ENCODE measurements around the gene PDK2.
A peak's percentile ranks its signal among the peaks of the same experiment; 100 is the strongest.

Gene PDK2

GRCh38 chr17:50079334-50080095 is 15.6 kb upstream of the PDK2 start:
- DNase-seq (ENCODE audit: low read depth): no peak

GRCh38 chr17:50080096-50080480 is 15.1 kb upstream of the PDK2 start:
- no peak for DNase-seq (ENCODE audit: low read depth)

- DNase-seq (ENCODE audit: low read depth): no peak
These were observed 14.3 kb upstream of the PDK2 start for GRCh38 chr17:50080827-50081226.

- DNase-seq (ENCODE audit: low read depth): no peak
These were observed 13.4 kb upstream of the PDK2 start for GRCh38 chr17:50081757-50082156.

GRCh38 chr17:50087246-50087911 is 7.8 kb upstream of the PDK2 start:
- DNase-seq (ENCODE audit: low read depth): peak; percentile 62

GRCh38 chr17:50087912-50088405 is 7.2 kb upstream of the PDK2 start:
- no peak for DNase-seq (ENCODE audit: low read depth)

- no peak for DNase-seq (ENCODE audit: low read depth)
These were observed 6.0 kb upstream of the PDK2 start for GRCh38 chr17:50088952-50089825.

- DNase-seq (ENCODE audit: low read depth): no peak
These were observed 5.1 kb upstream of the PDK2 start for GRCh38 chr17:50090071-50090470.

- DNase-seq (ENCODE audit: low read depth): no peak
These were observed 3.9 kb upstream of the PDK2 start for GRCh38 chr17:50090971-50091917.

- DNase-seq (ENCODE audit: low read depth): no peak
These were observed 3.2 kb upstream of the PDK2 start for GRCh38 chr17:50091918-50092285.

- DNase-seq (ENCODE audit: low read depth): no peak
These were observed 1.9 kb upstream of the PDK2 start for GRCh38 chr17:50093246-50093645.

GRCh38 chr17:50093807-50094206 is 1.3 kb upstream of the PDK2 start:
- DNase-seq (ENCODE audit: low read depth): no peak

GRCh38 chr17:50094243-50094752 is 853 bp upstream of the PDK2 start:
- DNase-seq (ENCODE audit: low read depth): peak; percentile 86

GRCh38 chr17:50095626-50096037 is 481 bp downstream of the PDK2 start:
- no peak for DNase-seq (ENCODE audit: low read depth)

- no peak for DNase-seq (ENCODE audit: low read depth)
These were observed 941 bp downstream of the PDK2 start for GRCh38 chr17:50096092-50096491.

GRCh38 chr17:50096758-50097157 is 1.6 kb downstream of the PDK2 start:
- DNase-seq (ENCODE audit: low read depth): no peak

GRCh38 chr17:50097455-50097854 is 2.3 kb downstream of the PDK2 start:
- DNase-seq (ENCODE audit: low read depth): no peak

- no peak for DNase-seq (ENCODE audit: low read depth)
These were observed 2.8 kb downstream of the PDK2 start for GRCh38 chr17:50097926-50098325.

- no peak for DNase-seq (ENCODE audit: low read depth)
These were observed 3.4 kb downstream of the PDK2 start for GRCh38 chr17:50098583-50098982.

GRCh38 chr17:50099003-50099402 is 3.9 kb downstream of the PDK2 start:
- DNase-seq (ENCODE audit: low read depth): no peak

- DNase-seq (ENCODE audit: low read depth): no peak
These were observed 5.3 kb downstream of the PDK2 start for GRCh38 chr17:50100480-50100883.
